CD4-positive, alpha-beta T cell (primary cell): ENCODE results near the gene AKR1C8. TPM values are rescaled to one million over a fixed set of nuclear protein-coding genes. Genes with fewer than 3 reads are reported as not detected.

Experiments used
- ATAC-seq: fragments of 200-7000 bp; cut with Tn5 transposase; one replicate; pipeline ENCODE4 v1.10.0; 2022; ENCODE audit warnings: mild to moderate bottlenecking; ENCODE audit not compliant: poor library complexity
- CTCF ChIA-PET: fragments of 350-600 bp; sonication (Branson Sonifier 250); formaldehyde crosslinking; loops from one replicate; lab custom pipeline; 2021; ENCODE audit warnings: antibody characterized with exemption, inconsistent platforms; lab: Charles Lee
- POLR2A ChIA-PET: fragments of 350-600 bp; sonication (Branson Sonifier 250); formaldehyde crosslinking; loops from one replicate; lab custom pipeline; 2021; ENCODE audit warnings: antibody characterized with exemption, inconsistent platforms; lab: Charles Lee
- DNase-seq, 14 experiments: peaks; one replicate each; pipeline ENCODE4 v3.0.0-alpha.2; 2013 to 2020; ENCODE audit warnings: mixed read lengths in 2 of 14
- H3K27ac ChIP-seq, 2 donors: one replicate each; pipeline versions ENCODE4 v1.5.1 to v1.7.0; 2013; ENCODE audit warnings: low read length in 2 of 2, low read depth in 1 of 2, mild to moderate bottlenecking in 1 of 2
- H3K27me3 ChIP-seq, 2 experiments: 1 replicate in 1 of 2; 2 replicates in 1 of 2; pipeline versions ENCODE4 v1.6.1 to v1.7.0; 2013; ENCODE audit warnings: low read length in 2 of 2, control low read depth in 1 of 2, mild to moderate bottlenecking in 1 of 2, moderate library complexity in 1 of 2; ENCODE audit not compliant: insufficient read depth in 2 of 2, control insufficient read depth in 1 of 2
- H3K36me3 ChIP-seq: one replicate; pipeline ENCODE4 v1.6.1; 2013; ENCODE audit warnings: low read length, control low read depth; ENCODE audit not compliant: insufficient read depth
- H3K4me1 ChIP-seq: one replicate; pipeline ENCODE4 v1.6.1; 2013; ENCODE audit warnings: low read length, control low read depth; ENCODE audit not compliant: insufficient read depth
- H3K4me3 ChIP-seq: one replicate; pipeline ENCODE4 v1.5.1; 2013; ENCODE audit warnings: mild to moderate bottlenecking, low read length, moderate library complexity
- H3K9me3 ChIP-seq, 2 experiments: 1 replicate in 1 of 2; 2 replicates in 1 of 2; pipeline versions ENCODE4 v1.6.1 to v1.7.0; 2013; ENCODE audit warnings: low read length in 2 of 2, mild to moderate bottlenecking in 2 of 2, control low read depth in 1 of 2, moderate library complexity in 1 of 2; ENCODE audit not compliant: control insufficient read depth in 1 of 2, insufficient read depth in 1 of 2
- H3K27ac Mint-ChIP-seq: one replicate; pipeline ENCODE4 v1.8.0; 2020; ENCODE audit warnings: mixed read lengths
- H3K27me3 Mint-ChIP-seq: one replicate; pipeline ENCODE4 v1.8.0; 2021; ENCODE audit warnings: mixed read lengths
- H3K36me3 Mint-ChIP-seq: one replicate; pipeline ENCODE4 v1.8.0; 2021; ENCODE audit warnings: low read depth, mixed read lengths
- H3K4me1 Mint-ChIP-seq: one replicate; pipeline ENCODE4 v1.8.0; 2021; ENCODE audit warnings: low read depth, mixed read lengths
- H3K4me3 Mint-ChIP-seq: one replicate; pipeline ENCODE4 v1.8.0; 2020; ENCODE audit warnings: mild to moderate bottlenecking, mixed read lengths
- H3K9me3 Mint-ChIP-seq: one replicate; pipeline ENCODE4 v1.8.0; 2020; ENCODE audit warnings: mixed read lengths
- intact Hi-C, 2 experiments: fragments of 100-400 bp; cut with DNase I in 1 of 2; cut with micrococcal nuclease in 1 of 2; formaldehyde crosslinking; loops; one replicate each; pipeline versions ENCODE4 v1.15.1 to v1.9.0; 2023 to 2025; cut with DNase I, micrococcal nuclease
- total RNA-seq, 174 experiments: library from RNA in 2 of 174; stranded (reverse) in 2 of 174; gene quantifications; one replicate each; pipeline ENCODE4 v1.2.3 and lab custom pipeline; 2021 to 2026
- TF ChIP-seq, protein P1 (sequence below): fragments of 200-600 bp; IDR thresholded peaks from one replicate; pipeline ENCODE4 v1.8.0; 2022; ENCODE audit warnings: antibody characterized with exemption, mild to moderate bottlenecking

The AKR1C8 gene
- total RNA-seq, 2 experiments from 2014 or later: 0.27 to 0.28 TPM

DNA sequence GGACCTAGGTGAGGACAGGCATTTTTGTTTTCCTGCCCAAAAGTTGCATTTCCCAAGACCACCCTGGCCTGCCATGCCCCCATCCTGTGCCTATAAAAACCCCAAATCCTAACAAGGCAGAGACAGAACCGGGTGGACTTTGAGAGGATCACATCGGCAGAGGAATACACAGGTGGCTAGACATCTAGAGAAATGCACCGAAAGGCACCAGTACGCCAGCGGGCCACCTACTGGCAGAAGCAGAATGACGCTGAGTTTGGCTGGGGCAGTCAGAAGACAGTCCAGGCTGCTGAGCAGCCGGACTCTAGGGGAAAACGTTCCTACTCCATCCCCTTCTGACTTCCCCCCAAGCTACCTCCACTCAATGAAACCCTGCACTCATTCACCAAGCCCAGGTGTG, 14.4 kb upstream of the AKR1C8 start:
- TF ChIP-seq, protein P1, sequence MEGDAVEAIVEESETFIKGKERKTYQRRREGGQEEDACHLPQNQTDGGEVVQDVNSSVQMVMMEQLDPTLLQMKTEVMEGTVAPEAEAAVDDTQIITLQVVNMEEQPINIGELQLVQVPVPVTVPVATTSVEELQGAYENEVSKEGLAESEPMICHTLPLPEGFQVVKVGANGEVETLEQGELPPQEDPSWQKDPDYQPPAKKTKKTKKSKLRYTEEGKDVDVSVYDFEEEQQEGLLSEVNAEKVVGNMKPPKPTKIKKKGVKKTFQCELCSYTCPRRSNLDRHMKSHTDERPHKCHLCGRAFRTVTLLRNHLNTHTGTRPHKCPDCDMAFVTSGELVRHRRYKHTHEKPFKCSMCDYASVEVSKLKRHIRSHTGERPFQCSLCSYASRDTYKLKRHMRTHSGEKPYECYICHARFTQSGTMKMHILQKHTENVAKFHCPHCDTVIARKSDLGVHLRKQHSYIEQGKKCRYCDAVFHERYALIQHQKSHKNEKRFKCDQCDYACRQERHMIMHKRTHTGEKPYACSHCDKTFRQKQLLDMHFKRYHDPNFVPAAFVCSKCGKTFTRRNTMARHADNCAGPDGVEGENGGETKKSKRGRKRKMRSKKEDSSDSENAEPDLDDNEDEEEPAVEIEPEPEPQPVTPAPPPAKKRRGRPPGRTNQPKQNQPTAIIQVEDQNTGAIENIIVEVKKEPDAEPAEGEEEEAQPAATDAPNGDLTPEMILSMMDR: no peak
- ATAC-seq (no peak), DNase-seq (no peak)
- no peaks in the 10 kb centered on the region for H3K36me3 ChIP-seq
- H3K27ac Mint-ChIP-seq: no peak overlapping the region
- no peaks in the 10 kb centered on the region for H3K36me3 Mint-ChIP-seq
- no peak overlapping the region for H3K4me3 Mint-ChIP-seq
- H3K27me3 ChIP-seq: no peaks in the 10 kb centered on the region
- no peak overlapping the region for H3K4me3 ChIP-seq
- intact Hi-C loops: no loop called here
- CTCF ChIA-PET: no interaction called here
- H3K4me1 Mint-ChIP-seq: no peaks in the 10 kb centered on the region
- no peaks in the 10 kb centered on the region for H3K27me3 Mint-ChIP-seq
- no peak overlapping the region for H3K27ac ChIP-seq
- H3K9me3 ChIP-seq: peaks cover 6 to 10% of the 10 kb centered on the region in 2 experiments
- H3K9me3 Mint-ChIP-seq: peaks cover 4% of the 10 kb centered on the region
- H3K4me1 ChIP-seq: no peaks in the 10 kb centered on the region
- POLR2A ChIA-PET: no interaction called here

DNA sequence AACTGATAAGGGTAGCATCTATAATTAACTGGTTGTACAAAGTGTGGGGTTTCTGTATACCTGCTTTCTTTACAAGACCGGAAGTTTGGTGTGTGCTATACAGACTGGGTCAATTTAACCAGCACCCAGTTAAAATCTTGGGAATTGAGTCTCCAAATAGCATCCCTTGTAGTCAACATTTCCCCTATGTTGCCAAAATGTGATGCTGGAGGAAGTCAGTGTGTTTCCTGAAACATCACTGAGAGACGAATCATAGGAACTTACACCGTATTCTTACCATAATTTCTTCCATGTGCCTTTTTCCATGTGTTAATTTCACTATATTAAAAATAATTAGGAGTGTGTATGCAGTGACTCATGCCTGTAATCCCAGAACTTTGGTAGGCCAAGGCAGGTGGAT, 13.4 kb upstream of the AKR1C8 start:
- no peak for DNase-seq
- POLR2A ChIA-PET: no interaction called here
- Histone ChIP-seq H3K27me3 (no peaks in the 10 kb centered on the region), H3K4me1 (no peaks in the 10 kb centered on the region), H3K4me3 (no peak overlapping the region), H3K36me3 (no peaks in the 10 kb centered on the region), H3K9me3 (peaks cover 6 to 8% of the 10 kb centered on the region in 2 experiments), H3K27ac (no peak overlapping the region)
- TF ChIP-seq, protein P1: no peak
- intact Hi-C loops: no loop called here
- Mint-ChIP-seq H3K4me3 (no peak overlapping the region), H3K27ac (no peak overlapping the region), H3K36me3 (no peaks in the 10 kb centered on the region), H3K9me3 (peaks cover 4% of the 10 kb centered on the region), H3K4me1 (no peaks in the 10 kb centered on the region), H3K27me3 (no peaks in the 10 kb centered on the region)
- CTCF ChIA-PET: no interaction called here
- no peak for ATAC-seq

DNA sequence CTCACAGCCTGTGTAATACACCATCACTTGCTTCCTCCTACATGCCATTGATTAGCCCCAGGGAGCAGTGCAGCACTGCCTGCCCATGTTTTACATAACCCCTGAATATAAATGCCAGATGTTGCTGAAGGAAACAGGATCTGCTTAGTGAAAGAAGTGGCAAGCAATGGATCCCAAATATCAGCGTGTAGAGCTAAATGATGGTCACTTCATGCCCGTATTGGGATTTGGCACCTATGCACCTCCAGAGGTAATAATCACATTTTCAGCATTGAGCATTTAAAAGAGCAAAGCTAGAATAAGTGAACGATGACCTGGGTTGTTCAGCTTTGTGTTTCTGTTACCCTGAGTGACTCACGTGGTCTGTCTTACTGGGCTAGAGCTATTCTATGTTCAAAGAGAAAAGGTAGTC, 11.8 kb upstream of the AKR1C8 start, which contains the start of gene AKR1C4:
Gene AKR1C4 (plus strand): TSS at position 136 of the 412 bp plus-strand sequence. CDS start 31 bp downstream, at position 167.
- TF ChIP-seq, protein P1: no peak
- no peaks in the 10 kb centered on the region for H3K27me3 Mint-ChIP-seq
- Histone ChIP-seq H3K27me3 (no peaks in the 10 kb centered on the region), H3K4me1 (no peaks in the 10 kb centered on the region), H3K36me3 (no peaks in the 10 kb centered on the region), H3K4me3 (no peak within 1 kb of the TSS), H3K27ac (no peak within 1 kb of the TSS), H3K9me3 (no peaks in the 10 kb centered on the region)
- no peaks in the 10 kb centered on the region for H3K9me3 Mint-ChIP-seq
- ChIA-PET CTCF (no interaction called here), POLR2A (no interaction called here)
- no peak for DNase-seq
- H3K36me3 Mint-ChIP-seq: no peaks in the 10 kb centered on the region
- ATAC-seq: no peak
- no peaks in the 10 kb centered on the region for H3K4me1 Mint-ChIP-seq
- no peak within 1 kb of the TSS for H3K27ac Mint-ChIP-seq
- H3K4me3 Mint-ChIP-seq: no peak within 1 kb of the TSS
- intact Hi-C loops: no loop called here
